Mesenchymal stem cell (in vitro differentiated cells and primary cell): Measurements from ENCODE around the gene NTRK1.
A peak's percentile ranks its signal among the peaks of the same experiment; 100 is the strongest.

ENCODE experiments used
- DNase-seq: peaks from one replicate; pipeline ENCODE4 v3.0.0-alpha.2; 2013
- H2AFZ ChIP-seq: one replicate; pipeline ENCODE4 v1.6.1; 2013; ENCODE audit warnings: low read depth, mild to moderate bottlenecking, control low read depth, inconsistent platforms, low read length, moderate library complexity
- H2AK5ac ChIP-seq: 2 replicates; pipeline ENCODE4 v1.6.1; 2013; ENCODE audit warnings: low read length, moderate library complexity, mild to moderate bottlenecking, inconsistent platforms; ENCODE audit not compliant: severe bottlenecking
- H2BK120ac ChIP-seq: one replicate; pipeline ENCODE4 v1.6.1; 2013; ENCODE audit warnings: low read depth, mild to moderate bottlenecking, inconsistent platforms, low read length, moderate library complexity
- H2BK12ac ChIP-seq, 2 experiments: one replicate each; pipeline ENCODE4 v1.6.1; 2013; ENCODE audit warnings: inconsistent platforms in 2 of 2, low read length in 2 of 2, mild to moderate bottlenecking in 2 of 2, moderate library complexity in 2 of 2, control low read depth in 1 of 2
- H2BK15ac ChIP-seq: one replicate; pipeline ENCODE4 v1.6.1; 2013; ENCODE audit warnings: mild to moderate bottlenecking, low read depth, inconsistent platforms; ENCODE audit not compliant: poor library complexity, severe bottlenecking
- H2BK5ac ChIP-seq: 2 replicates; pipeline ENCODE4 v1.6.1; 2013; ENCODE audit warnings: low read depth, mild to moderate bottlenecking, low read length, control low read depth, inconsistent platforms; ENCODE audit not compliant: poor library complexity, severe bottlenecking
- H3K14ac ChIP-seq, 2 experiments: one replicate each; pipeline ENCODE4 v1.6.1; 2013; ENCODE audit warnings: inconsistent platforms in 2 of 2, low read length in 2 of 2, control low read depth in 1 of 2, mild to moderate bottlenecking in 1 of 2, moderate library complexity in 1 of 2
- H3K18ac ChIP-seq, 2 experiments: one replicate each; pipeline ENCODE4 v1.6.1; 2013; ENCODE audit warnings: inconsistent platforms in 2 of 2, low read length in 2 of 2, control low read depth in 1 of 2, low read depth in 1 of 2, mild to moderate bottlenecking in 1 of 2
- H3K23ac ChIP-seq, 2 experiments: one replicate each; pipeline ENCODE4 v1.6.1; 2013; ENCODE audit warnings: inconsistent platforms in 2 of 2, low read length in 2 of 2, mild to moderate bottlenecking in 2 of 2, moderate library complexity in 2 of 2, control low read depth in 1 of 2
- H3K27ac ChIP-seq: 2 replicates; pipeline ENCODE4 v1.5.1; 2013; ENCODE audit warnings: mild to moderate bottlenecking, moderate library complexity, low read length, control low read depth, inconsistent platforms; ENCODE audit not compliant: poor library complexity, severe bottlenecking
- H3K27me3 ChIP-seq, 2 experiments: 2 replicates each; pipeline versions ENCODE4 v1.6.1 to v1.7.0; 2013; ENCODE audit warnings: low read length in 2 of 2, mild to moderate bottlenecking in 2 of 2, moderate library complexity in 2 of 2, control low read depth in 1 of 2, inconsistent platforms in 1 of 2; ENCODE audit not compliant: control insufficient read depth in 1 of 2, insufficient read depth in 1 of 2
- H3K36me3 ChIP-seq, 2 experiments: 2 replicates each; pipeline versions ENCODE4 v1.6.1 to v1.7.0; 2013; ENCODE audit warnings: low read length in 2 of 2, control low read depth in 1 of 2, inconsistent platforms in 1 of 2, low read depth in 1 of 2, mild to moderate bottlenecking in 1 of 2; ENCODE audit not compliant: insufficient read depth in 2 of 2, control insufficient read depth in 1 of 2
- H3K4ac ChIP-seq, 2 experiments: one replicate each; pipeline ENCODE4 v1.6.1; 2013; ENCODE audit warnings: inconsistent platforms in 2 of 2, low read length in 2 of 2, mild to moderate bottlenecking in 2 of 2, moderate library complexity in 2 of 2, control low read depth in 1 of 2, low read depth in 1 of 2
- H3K4me1 ChIP-seq: 2 replicates; pipeline ENCODE4 v1.6.1; 2013; ENCODE audit warnings: low read depth, low read length, control low read depth; ENCODE audit not compliant: control insufficient read depth, insufficient read depth
- H3K4me2 ChIP-seq: 2 replicates; pipeline ENCODE4 v1.6.1; 2013; ENCODE audit warnings: low read length, mild to moderate bottlenecking, inconsistent platforms; ENCODE audit not compliant: poor library complexity, severe bottlenecking
- H3K4me3 ChIP-seq, 2 experiments: 2 replicates each; pipeline versions ENCODE4 v1.5.1 to v1.7.0; 2013; ENCODE audit warnings: low read length in 2 of 2, mild to moderate bottlenecking in 2 of 2, control low read depth in 1 of 2, low read depth in 1 of 2; ENCODE audit not compliant: insufficient read depth in 1 of 2
- H3K79me1 ChIP-seq: replicated peaks from 2 replicates; pipeline ENCODE4 v1.6.1; 2013; ENCODE audit warnings: mild to moderate bottlenecking, control low read depth, low read length, inconsistent platforms; ENCODE audit not compliant: poor library complexity, severe bottlenecking
- H3K9ac ChIP-seq: 2 replicates; pipeline ENCODE4 v1.7.0; 2013; ENCODE audit warnings: mild to moderate bottlenecking, low read length, moderate library complexity
- H3K9me3 ChIP-seq: 2 replicates; pipeline ENCODE4 v1.7.0; 2013; ENCODE audit warnings: mild to moderate bottlenecking, low read length; ENCODE audit not compliant: control insufficient read depth
- H4K8ac ChIP-seq: one replicate; pipeline ENCODE4 v1.6.1; 2013; ENCODE audit warnings: inconsistent platforms, mild to moderate bottlenecking, low read length, moderate library complexity
- H4K91ac ChIP-seq: one replicate; pipeline ENCODE4 v1.6.1; 2013; ENCODE audit warnings: mild to moderate bottlenecking, low read length, inconsistent platforms
- WGBS: methylation state at CpG from one replicate; pipeline ENCODE4 v1.1.7; 2013; ENCODE audit warnings: mixed read lengths; 5-methylcytosine and 5-hydroxymethylcytosine counted together

The NTRK1 gene

GRCh38 chr1:156842618-156843300 lies 17.9 kb upstream of the NTRK1 start:
- Histone ChIP-seq H3K79me1 (no peaks in the 10 kb centered on the region), H2BK12ac (no peak overlapping the region), H3K4me1 (peaks cover 8% of the 10 kb centered on the region), H2BK120ac (no peak overlapping the region), H4K8ac (no peak overlapping the region), H3K18ac (no peak overlapping the region), H2BK5ac (no peak overlapping the region), H2AK5ac (no peak overlapping the region), H2AFZ (no peak overlapping the region), H3K27ac (no peak overlapping the region), H3K9me3 (no peaks in the 10 kb centered on the region), H3K4me2 (no peak overlapping the region), H3K27me3 (peaks cover 91 to 95% of the 10 kb centered on the region in 2 experiments), H3K36me3 (no peaks in the 10 kb centered on the region), H2BK15ac (no peak overlapping the region), H3K9ac (no peak overlapping the region), H3K23ac (no peak overlapping the region), H3K4me3 (no peak overlapping the region), H3K4ac (no peak overlapping the region), H3K14ac (no peak overlapping the region), H4K91ac (no peak overlapping the region)
- no peak for DNase-seq
- WGBS: 79% methylated on average over 9 of the region's 9 CpGs

GRCh38 chr1:156844102-156844501 lies 16.6 kb upstream of the NTRK1 start:
- no peak overlapping the region for H2BK120ac ChIP-seq
- no peak overlapping the region for H4K8ac ChIP-seq
- H3K23ac ChIP-seq: no peak overlapping the region
- peaks cover 12% of the 10 kb centered on the region for H3K4me1 ChIP-seq
- H3K4me3 ChIP-seq: no peak overlapping the region
- H4K91ac ChIP-seq: no peak overlapping the region
- H3K27me3 ChIP-seq: peaks cover 92 to 96% of the 10 kb centered on the region in 2 experiments
- H3K9me3 ChIP-seq: no peaks in the 10 kb centered on the region
- no peak for DNase-seq
- WGBS: 63% methylated on average over 6 of the region's 6 CpGs
- no peak overlapping the region for H3K27ac ChIP-seq
- H3K4ac ChIP-seq: no peak overlapping the region
- no peak overlapping the region for H2BK15ac ChIP-seq
- no peak overlapping the region for H2AK5ac ChIP-seq
- no peak overlapping the region for H2AFZ ChIP-seq
- no peak overlapping the region for H2BK12ac ChIP-seq
- no peak overlapping the region for H3K18ac ChIP-seq
- no peak overlapping the region for H3K14ac ChIP-seq
- H3K79me1 ChIP-seq: no peaks in the 10 kb centered on the region
- H3K9ac ChIP-seq: no peak overlapping the region
- H3K4me2 ChIP-seq: no peak overlapping the region
- no peak overlapping the region for H2BK5ac ChIP-seq
- H3K36me3 ChIP-seq: no peaks in the 10 kb centered on the region

- no peak overlapping the region for H3K4me2 ChIP-seq
- H3K9ac ChIP-seq: no peak overlapping the region
- H2BK12ac ChIP-seq: no peak overlapping the region
- H2AK5ac ChIP-seq: no peak overlapping the region
- no peak overlapping the region for H3K4me3 ChIP-seq
- H2BK120ac ChIP-seq: no peak overlapping the region
- DNase-seq: no peak
- H2BK5ac ChIP-seq: no peak overlapping the region
- H3K27me3 ChIP-seq: peaks cover 92 to 95% of the 10 kb centered on the region in 2 experiments
- H3K18ac ChIP-seq: no peak overlapping the region
- no peak overlapping the region for H4K8ac ChIP-seq
- H3K4ac ChIP-seq: no peak overlapping the region
- H3K27ac ChIP-seq: no peak overlapping the region
- no peaks in the 10 kb centered on the region for H3K9me3 ChIP-seq
- H2BK15ac ChIP-seq: no peak overlapping the region
- H3K14ac ChIP-seq: no peak overlapping the region
- no peak overlapping the region for H2AFZ ChIP-seq
- H3K79me1 ChIP-seq: no peaks in the 10 kb centered on the region
- H4K91ac ChIP-seq: no peak overlapping the region
- 37% methylated on average over 12 of the region's 14 CpGs for WGBS
- no peak overlapping the region for H3K23ac ChIP-seq
- peaks cover 11% of the 10 kb centered on the region for H3K4me1 ChIP-seq
- no peaks in the 10 kb centered on the region for H3K36me3 ChIP-seq
Observed at GRCh38 chr1:156844638-156845037, 16.0 kb upstream of the NTRK1 start.

- H3K14ac ChIP-seq: no peak overlapping the region
- no peak overlapping the region for H2BK5ac ChIP-seq
- no peak overlapping the region for H2BK120ac ChIP-seq
- peaks cover 91 to 93% of the 10 kb centered on the region in 2 experiments for H3K27me3 ChIP-seq
- no peak overlapping the region for H3K4me3 ChIP-seq
- WGBS: 9% methylated on average over 63 of the region's 69 CpGs
- H3K4me1 ChIP-seq: peaks cover 10% of the 10 kb centered on the region
- H3K4ac ChIP-seq: no peak overlapping the region
- no peak overlapping the region for H4K91ac ChIP-seq
- no peak overlapping the region for H3K18ac ChIP-seq
- H3K23ac ChIP-seq: peak overlapping the region in 1 of 2 experiments; percentile 23
- no peak overlapping the region for H3K4me2 ChIP-seq
- H3K36me3 ChIP-seq: no peaks in the 10 kb centered on the region
- H2AFZ ChIP-seq: no peak overlapping the region
- DNase-seq: no peak
- H3K79me1 ChIP-seq: no peaks in the 10 kb centered on the region
- no peak overlapping the region for H2BK12ac ChIP-seq
- no peak overlapping the region for H3K27ac ChIP-seq
- no peak overlapping the region for H2BK15ac ChIP-seq
- H2AK5ac ChIP-seq: no peak overlapping the region
- H3K9me3 ChIP-seq: no peaks in the 10 kb centered on the region
- H3K9ac ChIP-seq: no peak overlapping the region
- H4K8ac ChIP-seq: no peak overlapping the region
Observed at GRCh38 chr1:156845055-156845952, 15.4 kb upstream of the NTRK1 start.
